Calu3 (cell line): ENCODE results near the gene PRKCZ. TPM values are rescaled to one million over a fixed set of nuclear protein-coding genes. Genes with fewer than 3 reads are reported as not detected.

Experiments
- BruUV-seq: library from RNA; stranded (reverse); fragments of 400-500 nt; replicated peaks from 2 replicates; lab custom pipeline; 2021; lab: Mats Ljungman, UMichigan
- CTCF ChIA-PET: fragments of 300-600 bp; sonication (Branson Sonifier 250); formaldehyde crosslinking; loops from one replicate; lab custom pipeline; 2022; ENCODE audit warnings: antibody characterized with exemption; lab: Charles Lee
- DNase-seq: peaks from one replicate; pipeline ENCODE4 v3.0.0; 2022
- H3K27ac Mint-ChIP-seq: one replicate; pipeline ENCODE4 v1.8.0; 2022; ENCODE audit warnings: mixed read lengths; ENCODE audit not compliant: unreplicated experiment
- H3K27me3 Mint-ChIP-seq: one replicate; pipeline ENCODE4 v1.8.0; 2022; ENCODE audit warnings: mixed read lengths; ENCODE audit not compliant: unreplicated experiment
- H3K36me3 Mint-ChIP-seq: one replicate; pipeline ENCODE4 v1.8.0; 2022; ENCODE audit warnings: mild to moderate bottlenecking, moderate library complexity, mixed read lengths; ENCODE audit not compliant: insufficient read depth, unreplicated experiment
- H3K4me1 Mint-ChIP-seq: one replicate; pipeline ENCODE4 v1.8.0; 2022; ENCODE audit warnings: mild to moderate bottlenecking, low read depth, mixed read lengths; ENCODE audit not compliant: unreplicated experiment
- H3K4me3 Mint-ChIP-seq: one replicate; pipeline ENCODE4 v1.8.0; 2022; ENCODE audit warnings: mild to moderate bottlenecking, low read depth, moderate library complexity, mixed read lengths; ENCODE audit not compliant: unreplicated experiment
- H3K9me3 Mint-ChIP-seq: one replicate; pipeline ENCODE4 v1.8.0; 2022; ENCODE audit warnings: low read depth, mixed read lengths; ENCODE audit not compliant: unreplicated experiment
- intact Hi-C: fragments of 100-400 bp; cut with micrococcal nuclease; formaldehyde crosslinking; loops from one replicate; pipeline ENCODE4 v1.10.0; 2022; ENCODE audit not compliant: unreplicated experiment
- total RNA-seq: library from RNA; stranded (reverse); gene quantifications from 2 replicates; pipeline ENCODE4 v1.2.3, GENCODE V29; 2022
- TF ChIP-seq, protein P1 (sequence below): fragments of 200-600 bp; IDR thresholded peaks from one replicate; pipeline ENCODE4 v1.8.0; 2022; ENCODE audit warnings: antibody characterized with exemption; ENCODE audit not compliant: unreplicated experiment

PRKCZ gene
- total RNA-seq, 1 experiment from 2014 or later = 26.0 TPM

DNA sequence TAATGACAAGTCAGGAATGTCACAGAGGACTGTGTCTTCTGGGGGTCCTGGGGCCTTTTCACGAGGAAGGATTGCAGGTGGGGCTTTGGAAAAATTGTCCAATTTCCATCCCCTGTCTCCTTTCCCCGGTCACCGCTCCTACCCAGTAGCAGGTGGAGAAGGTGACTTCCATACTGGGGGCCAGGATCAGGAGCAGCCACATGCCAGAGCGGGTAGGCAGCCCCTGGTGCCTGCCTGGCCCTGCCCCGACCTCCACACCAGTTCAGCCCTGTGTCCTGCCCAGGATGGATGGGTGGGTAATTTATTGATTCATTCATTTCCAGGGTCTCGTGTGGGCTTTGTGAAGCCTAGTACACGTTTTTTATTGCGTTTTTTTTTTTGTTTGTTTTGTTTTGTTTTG, 51.7 kb downstream of the PRKCZ start:
- Mint-ChIP-seq H3K4me1 (no peaks in the 10 kb centered on the region), H3K4me3 (no peak overlapping the region), H3K27me3 (no peaks in the 10 kb centered on the region), H3K27ac (no peak overlapping the region), H3K36me3 (peaks cover 16% of the 10 kb centered on the region), H3K9me3 (peaks cover 3% of the 10 kb centered on the region)
- BruUV-seq = no TSS peak
- intact Hi-C loops = no loop called here
- CTCF ChIA-PET = no interaction called here
- TF ChIP-seq, protein P1, sequence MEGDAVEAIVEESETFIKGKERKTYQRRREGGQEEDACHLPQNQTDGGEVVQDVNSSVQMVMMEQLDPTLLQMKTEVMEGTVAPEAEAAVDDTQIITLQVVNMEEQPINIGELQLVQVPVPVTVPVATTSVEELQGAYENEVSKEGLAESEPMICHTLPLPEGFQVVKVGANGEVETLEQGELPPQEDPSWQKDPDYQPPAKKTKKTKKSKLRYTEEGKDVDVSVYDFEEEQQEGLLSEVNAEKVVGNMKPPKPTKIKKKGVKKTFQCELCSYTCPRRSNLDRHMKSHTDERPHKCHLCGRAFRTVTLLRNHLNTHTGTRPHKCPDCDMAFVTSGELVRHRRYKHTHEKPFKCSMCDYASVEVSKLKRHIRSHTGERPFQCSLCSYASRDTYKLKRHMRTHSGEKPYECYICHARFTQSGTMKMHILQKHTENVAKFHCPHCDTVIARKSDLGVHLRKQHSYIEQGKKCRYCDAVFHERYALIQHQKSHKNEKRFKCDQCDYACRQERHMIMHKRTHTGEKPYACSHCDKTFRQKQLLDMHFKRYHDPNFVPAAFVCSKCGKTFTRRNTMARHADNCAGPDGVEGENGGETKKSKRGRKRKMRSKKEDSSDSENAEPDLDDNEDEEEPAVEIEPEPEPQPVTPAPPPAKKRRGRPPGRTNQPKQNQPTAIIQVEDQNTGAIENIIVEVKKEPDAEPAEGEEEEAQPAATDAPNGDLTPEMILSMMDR = no peak
- no peak for DNase-seq

DNA sequence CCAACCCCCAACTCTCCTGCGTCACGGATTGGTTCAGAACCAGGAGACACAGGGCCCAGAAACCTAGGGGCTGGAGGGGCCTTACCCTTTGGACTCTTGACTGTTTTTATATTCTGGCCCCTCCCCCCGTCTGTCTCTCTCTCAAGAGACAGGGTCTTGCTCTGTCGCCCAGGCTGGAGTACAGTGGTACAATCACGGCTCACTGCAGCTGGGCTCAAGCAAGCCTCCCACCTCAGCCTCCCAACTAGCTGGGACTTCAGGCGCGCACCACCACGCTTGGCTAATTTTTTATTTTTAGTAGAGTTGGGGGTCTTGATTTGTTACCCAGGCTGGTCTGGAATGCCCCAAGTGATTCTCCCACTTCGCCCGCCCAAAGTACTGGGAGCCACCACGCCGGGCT, 52.5 kb downstream of the PRKCZ start:
- Mint-ChIP-seq H3K27me3 (no peaks in the 10 kb centered on the region), H3K4me1 (no peaks in the 10 kb centered on the region), H3K4me3 (no peak overlapping the region), H3K27ac (no peak overlapping the region), H3K36me3 (peaks cover 13% of the 10 kb centered on the region), H3K9me3 (peaks cover 2% of the 10 kb centered on the region)
- CTCF ChIA-PET = no interaction called here
- no TSS peak for BruUV-seq
- DNase-seq = no peak
- intact Hi-C loops = no loop called here
- TF ChIP-seq, protein P1 = no peak

DNA sequence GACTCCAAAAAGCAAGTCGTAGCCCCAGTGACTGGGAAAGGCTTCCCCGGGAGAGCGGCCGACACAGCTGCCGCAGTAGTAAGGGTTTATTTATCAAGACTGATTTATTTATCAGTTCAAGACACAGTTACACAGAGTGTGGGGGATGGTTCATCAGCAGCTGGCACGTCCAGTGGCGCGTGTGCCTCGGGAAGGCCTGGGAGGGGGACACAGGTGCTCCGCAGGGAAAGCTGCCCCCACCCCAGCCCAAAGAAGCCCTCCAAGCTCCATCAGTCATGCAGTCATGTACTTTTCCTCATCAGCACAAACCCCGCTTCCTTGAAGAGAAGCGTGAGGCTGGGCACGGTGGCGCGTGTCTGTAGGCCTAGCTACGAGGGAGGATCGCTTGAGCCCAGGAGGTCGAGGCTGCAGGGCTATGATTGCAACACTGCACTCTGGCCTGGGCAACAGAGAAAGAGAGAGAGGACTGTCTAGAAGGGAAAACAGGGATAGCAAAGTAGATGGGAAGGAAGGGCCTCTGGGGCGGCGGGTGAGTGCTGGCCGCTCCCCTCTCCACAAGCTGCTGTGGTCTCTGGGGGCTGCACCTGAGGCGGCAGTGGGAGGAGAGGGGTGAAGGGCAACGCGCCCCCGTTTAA, 53.2 kb downstream of the PRKCZ start:
- intact Hi-C loops = no loop called here
- H3K27me3 Mint-ChIP-seq = no peaks in the 10 kb centered on the region
- no peak overlapping the region for H3K4me3 Mint-ChIP-seq
- H3K9me3 Mint-ChIP-seq = no peaks in the 10 kb centered on the region
- H3K36me3 Mint-ChIP-seq = peaks cover 8% of the 10 kb centered on the region
- TF ChIP-seq, protein P1 = no peak
- DNase-seq = no peak
- BruUV-seq = no TSS peak
- no peaks in the 10 kb centered on the region for H3K4me1 Mint-ChIP-seq
- no peak overlapping the region for H3K27ac Mint-ChIP-seq
- CTCF ChIA-PET = interaction anchor here (0.8 kb wide), 1 partner anchor 278 kb away, joined by 3 read pairs; no protein-coding TSS in a partner anchor

DNA sequence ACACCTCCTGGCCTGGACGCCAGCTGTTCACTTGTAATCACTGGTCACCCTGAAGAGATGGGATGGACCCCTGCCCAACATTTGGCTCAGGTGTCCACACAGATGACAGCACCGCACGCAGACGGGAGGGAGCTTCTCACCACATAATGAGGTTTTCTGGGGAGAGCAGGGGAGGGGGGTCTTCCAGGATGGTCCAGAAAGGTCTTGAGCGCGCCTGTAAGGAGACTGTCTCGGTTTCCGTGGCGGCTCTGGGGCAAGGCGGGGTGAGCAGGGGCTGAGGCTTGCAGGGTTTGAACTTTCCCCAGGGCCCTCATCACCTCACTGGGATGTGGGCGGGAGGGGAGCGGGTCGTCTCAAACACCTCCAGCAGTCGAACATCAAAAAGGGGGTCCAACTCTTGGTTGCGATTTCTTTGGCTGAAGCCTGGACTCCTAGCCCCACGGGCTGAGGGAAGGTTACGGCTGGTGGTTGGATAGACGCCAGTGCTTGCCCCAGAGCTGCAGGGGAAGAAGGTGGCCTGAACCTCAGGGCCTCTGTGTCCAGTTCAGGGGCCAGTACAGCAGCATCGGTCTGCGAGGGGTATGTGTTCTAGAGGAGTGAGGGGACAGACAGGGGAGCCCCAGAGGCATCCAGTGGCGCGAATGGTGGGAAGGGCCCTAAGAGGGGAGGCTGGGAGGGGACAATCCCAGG, 53.8 kb downstream of the PRKCZ start:
- H3K27ac Mint-ChIP-seq = no peak overlapping the region

More for the DNA sequence above, 53.8 kb downstream of the PRKCZ start:
- Mint-ChIP-seq H3K27me3 (no peaks in the 10 kb centered on the region), H3K9me3 (no peaks in the 10 kb centered on the region), H3K4me3 (no peak overlapping the region), H3K36me3 (peaks cover 8% of the 10 kb centered on the region), H3K4me1 (no peaks in the 10 kb centered on the region)
- intact Hi-C loops = no loop called here
- TF ChIP-seq, protein P1 = no peak
- BruUV-seq = no TSS peak
- no peak for DNase-seq
- CTCF ChIA-PET = interaction anchor here (0.8 kb wide), 1 partner anchor 278 kb away, joined by 3 read pairs; no protein-coding TSS in a partner anchor
